ENCODE measurements around the gene FTO. TPM values are rescaled to one million over a fixed set of nuclear protein-coding genes. Genes with fewer than 3 reads are reported as not detected.

FTO gene
- total RNA-seq, 1 donor from 2014 or later: 70.5 TPM

DNA sequence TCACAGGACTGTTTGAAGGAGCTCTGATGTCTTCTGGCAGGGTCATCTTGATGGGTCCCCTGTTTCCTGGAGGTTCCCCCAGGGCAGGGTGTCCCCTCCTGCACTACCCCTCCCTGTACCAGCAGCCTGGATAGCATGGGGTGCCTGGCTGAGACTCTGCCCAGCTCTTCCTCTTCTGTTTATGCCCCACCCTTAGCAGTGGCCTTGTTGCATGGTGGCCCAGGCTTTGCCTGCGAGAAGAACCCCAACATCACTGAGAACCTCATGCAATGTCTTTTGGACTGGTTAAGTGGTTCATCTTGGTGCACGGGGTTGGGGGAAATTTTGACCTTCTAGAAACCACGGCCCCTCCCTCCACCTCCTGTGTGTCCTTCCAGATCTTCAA lies 460.8 kb downstream of the FTO start:
- TF ChIP-seq POLR2A (IDR thresholded peaks at IDR 0.05) (no peak), POLR2AphosphoS5 (IDR thresholded peaks at IDR 0.05; ENCODE audit: insufficient read depth in 1 of 2, low read depth in 1 of 2) (no peak), CTCF (IDR thresholded peaks at IDR 0.05) (no peak)
- no peaks in the 10 kb centered on the region for H3K4me1 ChIP-seq
- no peak overlapping the region for H3K4me3 ChIP-seq
- H3K36me3 ChIP-seq: no peaks in the 10 kb centered on the region
- no peak for DNase-seq (ENCODE audit: extremely low spot score in 2 of 2)
- no peaks in the 10 kb centered on the region for H3K9me3 ChIP-seq
- intact Hi-C loops (cut with DNase I): no loop called here
- no peaks in the 10 kb centered on the region for H3K27me3 ChIP-seq
- H3K27ac ChIP-seq: no peak overlapping the region

GRCh38 chr16:54165174-54165911 lies 461.4 kb downstream of the FTO start:
- Histone ChIP-seq H3K36me3 (no peaks in the 10 kb centered on the region), H3K9me3 (no peaks in the 10 kb centered on the region), H3K27ac (no peak overlapping the region), H3K4me1 (no peaks in the 10 kb centered on the region), H3K27me3 (no peaks in the 10 kb centered on the region), H3K4me3 (no peak overlapping the region)
- intact Hi-C loops (cut with DNase I): no loop called here
- no peak for TF ChIP-seq POLR2A (IDR thresholded peaks at IDR 0.05)
- TF ChIP-seq POLR2AphosphoS5 (IDR thresholded peaks at IDR 0.05; ENCODE audit: insufficient read depth in 1 of 2, low read depth in 1 of 2): no peak
- TF ChIP-seq CTCF (IDR thresholded peaks at IDR 0.05): no peak
- DNase-seq (ENCODE audit: extremely low spot score in 2 of 2): no peak

DNA sequence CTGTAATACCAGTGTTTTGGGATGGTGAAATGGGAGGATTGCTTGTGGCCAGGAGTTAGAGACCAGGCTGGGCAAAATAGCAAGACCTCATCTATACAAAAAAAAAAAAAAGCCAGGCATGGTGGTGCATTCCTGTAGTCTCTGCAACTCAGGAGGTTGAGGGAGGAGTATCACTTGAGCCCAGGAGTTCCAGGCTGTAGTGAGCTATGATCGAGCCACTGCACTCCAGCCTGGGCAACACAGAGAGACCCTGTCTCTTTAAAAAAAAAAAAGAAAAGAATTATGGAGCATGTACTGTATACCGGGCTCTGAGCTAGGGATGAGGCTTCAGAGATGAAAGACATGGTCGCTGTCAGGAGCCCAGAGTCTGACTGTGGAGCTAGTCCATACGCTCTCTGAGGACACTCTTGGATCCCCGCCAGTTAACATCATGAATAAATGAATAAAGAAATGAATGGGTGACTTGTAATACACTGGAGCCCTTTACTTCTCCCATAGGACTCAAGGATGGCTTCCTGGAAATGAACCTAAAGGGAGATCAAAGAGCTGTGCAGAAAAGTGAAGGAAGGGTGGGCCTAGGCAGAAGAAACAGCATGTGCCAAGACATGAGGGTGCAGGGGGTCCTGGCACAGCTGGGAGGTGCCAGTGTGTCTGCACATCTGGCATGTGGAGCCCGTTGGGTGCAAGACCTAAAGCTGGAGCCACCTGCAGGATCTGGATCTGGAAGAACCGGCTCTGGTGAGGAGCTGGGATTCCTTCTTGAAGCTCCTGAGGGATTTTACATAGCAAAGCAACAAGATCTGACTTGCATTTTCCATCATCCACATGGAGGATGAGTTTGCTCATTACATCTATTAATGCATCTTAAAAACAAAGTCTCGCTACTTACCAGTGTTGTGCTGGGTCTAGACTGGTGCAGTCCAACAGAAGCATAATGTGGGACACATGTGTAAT lies 462.2 kb downstream of the FTO start:
- Histone ChIP-seq H3K27me3 (no peaks in the 10 kb centered on the region), H3K36me3 (no peaks in the 10 kb centered on the region), H3K4me3 (no peak overlapping the region), H3K9me3 (no peaks in the 10 kb centered on the region), H3K27ac (no peak overlapping the region), H3K4me1 (no peaks in the 10 kb centered on the region)
- no peak for DNase-seq (ENCODE audit: extremely low spot score in 2 of 2)
- intact Hi-C loops (cut with DNase I): no loop called here
- no peak for TF ChIP-seq POLR2A (IDR thresholded peaks at IDR 0.05)

- TF ChIP-seq POLR2AphosphoS5 (IDR thresholded peaks at IDR 0.05; ENCODE audit: insufficient read depth in 1 of 2, low read depth in 1 of 2) (no peak), POLR2A (IDR thresholded peaks at IDR 0.05) (no peak), CTCF (IDR thresholded peaks at IDR 0.05) (no peak)
- Histone ChIP-seq H3K27me3 (no peaks in the 10 kb centered on the region), H3K4me1 (no peaks in the 10 kb centered on the region), H3K9me3 (no peaks in the 10 kb centered on the region), H3K4me3 (no peak overlapping the region), H3K27ac (no peak overlapping the region), H3K36me3 (no peaks in the 10 kb centered on the region)
- intact Hi-C loops (cut with DNase I): no loop called here
- no peak for DNase-seq (ENCODE audit: extremely low spot score in 2 of 2)
These were observed 465.2 kb downstream of the FTO start for GRCh38 chr16:54169112-54169511.

- Histone ChIP-seq H3K4me3 (no peak overlapping the region), H3K9me3 (no peaks in the 10 kb centered on the region), H3K4me1 (no peaks in the 10 kb centered on the region), H3K27me3 (no peaks in the 10 kb centered on the region), H3K27ac (no peak overlapping the region), H3K36me3 (no peaks in the 10 kb centered on the region)
- DNase-seq (ENCODE audit: extremely low spot score in 2 of 2): no peak
- intact Hi-C loops (cut with DNase I): no loop called here
- no peak for TF ChIP-seq CTCF (IDR thresholded peaks at IDR 0.05)
- no peak for TF ChIP-seq POLR2AphosphoS5 (IDR thresholded peaks at IDR 0.05; ENCODE audit: insufficient read depth in 1 of 2, low read depth in 1 of 2)
- no peak for TF ChIP-seq POLR2A (IDR thresholded peaks at IDR 0.05)
These were observed 467.9 kb downstream of the FTO start for GRCh38 chr16:54171626-54172537.
